ENCODE data around the gene KLHL3. TPM values are rescaled to one million over a fixed set of nuclear protein-coding genes. Genes with fewer than 3 reads are reported as not detected.

KLHL3 gene
- total RNA-seq, 4 donors from 2014 or later, result 1.7 to 3.8 (median 3.1) TPM

- Histone ChIP-seq H3K36me3 (no peaks in the 10 kb centered on the region), H3K27ac (no peak overlapping the region), H3K4me1 (no peaks in the 10 kb centered on the region), H3K27me3 (peaks cover 0 to 37% (median 2%) of the 10 kb centered on the region in 4 donors), H3K9me3 (peaks cover 0 to 3% (median 0%) of the 10 kb centered on the region in 3 donors), H3K4me3 (no peak overlapping the region)
- DNase-seq, result no peak
- TF ChIP-seq CTCF (IDR thresholded peaks at IDR 0.05) (no peak), POLR2A (IDR thresholded peaks at IDR 0.05) (no peak)
- intact Hi-C loops (cut with DNase I), result no loop called here
- WGBS, 2 donors, result 37 to 60% methylated on average over 4 of the region's 4 CpGs
Observed at GRCh38 chr5:137595396-137596079, 140.4 kb downstream of the KLHL3 start.

GRCh38 chr5:137594717-137595116 is 141.2 kb downstream of the KLHL3 start:
- Histone ChIP-seq H3K4me1 (no peaks in the 10 kb centered on the region), H3K9me3 (peaks cover 0 to 3% (median 0%) of the 10 kb centered on the region in 3 donors), H3K4me3 (no peak overlapping the region), H3K36me3 (no peaks in the 10 kb centered on the region), H3K27ac (no peak overlapping the region), H3K27me3 (peaks cover 0 to 29% (median 2%) of the 10 kb centered on the region in 4 donors)
- 35 to 44% methylated on average over 2 of the region's 2 CpGs for WGBS, 2 donors
- no peak for TF ChIP-seq POLR2A (IDR thresholded peaks at IDR 0.05)
- no peak for TF ChIP-seq CTCF (IDR thresholded peaks at IDR 0.05)
- DNase-seq, result no peak
- intact Hi-C loops (cut with DNase I), result no loop called here

GRCh38 chr5:137592317-137592716 is 143.6 kb downstream of the KLHL3 start:
- H3K9me3 ChIP-seq, result peaks cover 0 to 3% (median 0%) of the 10 kb centered on the region in 3 donors
- H3K4me3 ChIP-seq, result no peak overlapping the region
- TF ChIP-seq CTCF (IDR thresholded peaks at IDR 0.05), result no peak
- TF ChIP-seq POLR2A (IDR thresholded peaks at IDR 0.05), result no peak
- WGBS, 2 donors, result 88 to 89% methylated on average over 3 of the region's 3 CpGs
- no peak overlapping the region for H3K27ac ChIP-seq
- H3K4me1 ChIP-seq, result no peaks in the 10 kb centered on the region
- H3K36me3 ChIP-seq, result no peaks in the 10 kb centered on the region
- no peak for DNase-seq
- intact Hi-C loops (cut with DNase I), result no loop called here
- H3K27me3 ChIP-seq, result peaks cover 0 to 8% (median 1%) of the 10 kb centered on the region in 4 donors

- TF ChIP-seq POLR2A (IDR thresholded peaks at IDR 0.05) (no peak), CTCF (IDR thresholded peaks at IDR 0.05) (no peak)
- no peak overlapping the region for H3K4me3 ChIP-seq
- H3K9me3 ChIP-seq, result peaks cover 0 to 3% (median 0%) of the 10 kb centered on the region in 3 donors
- H3K27me3 ChIP-seq, result peaks cover 0 to 14% (median 0%) of the 10 kb centered on the region in 4 donors
- H3K4me1 ChIP-seq, result no peaks in the 10 kb centered on the region
- intact Hi-C loops (cut with DNase I), result no loop called here
- no peak for DNase-seq
- no peaks in the 10 kb centered on the region for H3K36me3 ChIP-seq
- 67 to 71% methylated on average over 3 of the region's 3 CpGs for WGBS, 2 donors
- H3K27ac ChIP-seq, result no peak overlapping the region
Observed at GRCh38 chr5:137589185-137589584, 146.7 kb downstream of the KLHL3 start.

- Histone ChIP-seq H3K4me3 (no peak overlapping the region), H3K27me3 (peaks cover 0 to 14% (median 0%) of the 10 kb centered on the region in 4 donors), H3K4me1 (no peaks in the 10 kb centered on the region), H3K36me3 (no peaks in the 10 kb centered on the region), H3K27ac (no peak overlapping the region), H3K9me3 (peaks cover 0 to 3% (median 0%) of the 10 kb centered on the region in 3 donors)
- intact Hi-C loops (cut with DNase I), result no loop called here
- no peak for DNase-seq
- TF ChIP-seq CTCF (IDR thresholded peaks at IDR 0.05), result no peak
- WGBS, 2 donors, result 72 to 93% methylated on average over 4 of the region's 4 CpGs
Observed at GRCh38 chr5:137587919-137588318, 148.0 kb downstream of the KLHL3 start.

Data from esophagus squamous epithelium (tissue), 5 donors.